Heart left ventricle (tissue), 13 donors: Measurements from ENCODE around the gene DCUN1D3.

Experiments used
- POLR2A ChIP-seq, 2 donors: fragments of 450-650 bp; IDR thresholded peaks; one replicate each; pipeline ENCODE4 v1.6.1; 2017; ENCODE audit warnings: antibody characterized with exemption in 2 of 2, mild to moderate bottlenecking in 2 of 2, moderate library complexity in 2 of 2
- TF ChIP-seq, protein P1 (sequence below), 12 donors: fragments of 200-600 bp; sonication (generic) in 4 of 12; IDR thresholded peaks; one replicate each; pipeline versions ENCODE4 v1.5.0 to v1.8.0; 2018 to 2022; ENCODE audit warnings: antibody characterized with exemption in 12 of 12, mild to moderate bottlenecking in 5 of 12
- donor health status: ischemic (EF 13 %, LVEDD 7.1; RV severe dilation, severe dysfunction).
- donor health status: DM: no; HTN: yes; CAD: no.
- donor health status: DM: no; HTN: no; CAD: no.
- donor health status: ischemic (EF 25% LVEDD 6.9; RV normal size, moderate dysfunction).
- donor health status: ischemic (EF 25% LVEDD 5.7; RV mildly dilated, moderate dysfunction).
- donor health status: ischemic (EF 35%, LVEDD 5.7; RV mildly dilated, moderate dysfunction).
- donor health status: nonischemic (EF 11% LVEDD 7.7; RV severe dilation, severe dysfunction).
- donor health status: DM: yes; HTN: yes; CAD: no.
- donor health status: PGD.
- donor health status: ischemic (EF 29% LVEDD 5.4; RV normal size, mild dysfunction).
- donor health status: nonischemic (EF 23%, LVEDD 6.1; RV moderate dilation, normal function).

DNA sequence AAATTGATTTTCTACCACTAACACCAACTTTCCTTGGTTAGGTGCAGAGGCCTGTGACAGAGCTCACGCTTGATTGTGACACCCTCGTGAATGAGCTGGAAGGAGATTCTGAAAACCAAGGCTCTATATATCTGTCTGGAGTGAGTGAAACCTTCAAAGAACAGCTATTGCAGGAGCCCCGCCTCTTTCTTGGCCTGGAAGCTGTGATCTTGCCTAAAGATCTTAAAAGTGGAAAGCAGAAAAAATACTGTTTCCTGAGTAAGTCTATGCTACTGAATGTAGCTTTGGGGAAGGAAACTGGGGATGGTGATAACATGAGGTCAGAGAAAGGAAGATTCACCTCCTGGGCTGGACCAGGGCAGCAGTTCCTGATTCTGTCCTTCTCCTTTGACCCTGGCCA, 55.6 kb downstream of the DCUN1D3 start:
- TF ChIP-seq, protein P1, sequence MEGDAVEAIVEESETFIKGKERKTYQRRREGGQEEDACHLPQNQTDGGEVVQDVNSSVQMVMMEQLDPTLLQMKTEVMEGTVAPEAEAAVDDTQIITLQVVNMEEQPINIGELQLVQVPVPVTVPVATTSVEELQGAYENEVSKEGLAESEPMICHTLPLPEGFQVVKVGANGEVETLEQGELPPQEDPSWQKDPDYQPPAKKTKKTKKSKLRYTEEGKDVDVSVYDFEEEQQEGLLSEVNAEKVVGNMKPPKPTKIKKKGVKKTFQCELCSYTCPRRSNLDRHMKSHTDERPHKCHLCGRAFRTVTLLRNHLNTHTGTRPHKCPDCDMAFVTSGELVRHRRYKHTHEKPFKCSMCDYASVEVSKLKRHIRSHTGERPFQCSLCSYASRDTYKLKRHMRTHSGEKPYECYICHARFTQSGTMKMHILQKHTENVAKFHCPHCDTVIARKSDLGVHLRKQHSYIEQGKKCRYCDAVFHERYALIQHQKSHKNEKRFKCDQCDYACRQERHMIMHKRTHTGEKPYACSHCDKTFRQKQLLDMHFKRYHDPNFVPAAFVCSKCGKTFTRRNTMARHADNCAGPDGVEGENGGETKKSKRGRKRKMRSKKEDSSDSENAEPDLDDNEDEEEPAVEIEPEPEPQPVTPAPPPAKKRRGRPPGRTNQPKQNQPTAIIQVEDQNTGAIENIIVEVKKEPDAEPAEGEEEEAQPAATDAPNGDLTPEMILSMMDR (IDR thresholded peaks at IDR 0.05), result no peak
- TF ChIP-seq POLR2A (IDR thresholded peaks at IDR 0.05), result no peak
